Upper lobe of left lung (tissue), 4 donors: ENCODE data around the gene VSX2.

Experiments
- EP300 ChIP-seq, 4 donors: sonication (generic); formaldehyde crosslinking; IDR thresholded peaks; one replicate each; pipeline ENCODE4 v1.5.1; 2017; ENCODE audit warnings: antibody characterized with exemption in 4 of 4, control low read depth in 2 of 4
- TF ChIP-seq, protein P1 (sequence below), 6 experiments: fragments of 450-650 bp in 4 of 6; fragments of 200-600 bp in 2 of 6; sonication (generic) in 2 of 6; IDR thresholded peaks; one replicate each; pipeline ENCODE4 v1.5.1; 2016 to 2019; ENCODE audit warnings: antibody characterized with exemption in 6 of 6

DNA sequence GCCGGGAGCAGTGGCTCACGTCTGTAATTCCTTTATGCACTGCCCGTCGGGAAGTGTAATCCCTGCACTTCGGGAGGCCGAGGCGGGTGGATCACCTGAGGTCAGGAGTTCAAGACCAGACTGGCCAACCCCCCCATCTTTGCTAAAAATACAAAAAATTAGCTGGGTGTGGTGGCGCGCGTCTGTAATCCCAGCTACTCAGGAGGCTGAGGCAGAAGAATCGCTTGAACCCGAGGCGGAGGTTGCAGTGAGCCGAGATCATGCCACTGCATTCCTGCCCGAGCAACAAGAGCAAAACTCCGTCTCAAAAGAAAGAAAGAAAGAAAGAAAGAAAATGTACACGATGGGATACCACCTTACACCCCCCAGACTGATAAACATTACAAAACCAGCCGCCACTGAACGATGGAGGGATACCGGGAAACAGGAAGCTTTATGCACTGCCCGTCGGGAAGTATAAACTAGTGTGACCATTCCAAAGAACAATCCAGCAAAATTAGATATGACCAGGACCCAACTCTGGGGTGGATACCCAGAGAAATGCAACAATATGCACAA, 62.4 kb downstream of the VSX2 start:
- TF ChIP-seq EP300 (IDR thresholded peaks at IDR 0.05), result no peak
- TF ChIP-seq, protein P1, sequence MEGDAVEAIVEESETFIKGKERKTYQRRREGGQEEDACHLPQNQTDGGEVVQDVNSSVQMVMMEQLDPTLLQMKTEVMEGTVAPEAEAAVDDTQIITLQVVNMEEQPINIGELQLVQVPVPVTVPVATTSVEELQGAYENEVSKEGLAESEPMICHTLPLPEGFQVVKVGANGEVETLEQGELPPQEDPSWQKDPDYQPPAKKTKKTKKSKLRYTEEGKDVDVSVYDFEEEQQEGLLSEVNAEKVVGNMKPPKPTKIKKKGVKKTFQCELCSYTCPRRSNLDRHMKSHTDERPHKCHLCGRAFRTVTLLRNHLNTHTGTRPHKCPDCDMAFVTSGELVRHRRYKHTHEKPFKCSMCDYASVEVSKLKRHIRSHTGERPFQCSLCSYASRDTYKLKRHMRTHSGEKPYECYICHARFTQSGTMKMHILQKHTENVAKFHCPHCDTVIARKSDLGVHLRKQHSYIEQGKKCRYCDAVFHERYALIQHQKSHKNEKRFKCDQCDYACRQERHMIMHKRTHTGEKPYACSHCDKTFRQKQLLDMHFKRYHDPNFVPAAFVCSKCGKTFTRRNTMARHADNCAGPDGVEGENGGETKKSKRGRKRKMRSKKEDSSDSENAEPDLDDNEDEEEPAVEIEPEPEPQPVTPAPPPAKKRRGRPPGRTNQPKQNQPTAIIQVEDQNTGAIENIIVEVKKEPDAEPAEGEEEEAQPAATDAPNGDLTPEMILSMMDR (IDR thresholded peaks at IDR 0.05), result no peak
